Measurements from ENCODE around the gene SIDT2. TPM values are rescaled to one million over a fixed set of nuclear protein-coding genes. Genes with fewer than 3 reads are reported as not detected.
A peak's percentile ranks its signal among the peaks of the same experiment; 100 is the strongest.

The SIDT2 gene
- total and polyA plus RNA-seq, 8 donors, result 47.4 to 153 (median 82.5) TPM

- 53 to 60% methylated on average over 10 of the region's 10 CpGs for WGBS, 2 donors
- Histone ChIP-seq H3K4me3 (peak overlapping the region in 3 of 4 donors; percentile 82 to 99 (median 86)), H3K27me3 (no peaks in the 10 kb centered on the region), H3K4me1 (peaks cover 0 to 26% (median 3%) of the 10 kb centered on the region in 3 donors), H3K9me3 (no peaks in the 10 kb centered on the region), H3K27ac (peak overlapping the region; percentile 92 to 98 (median 94)), H3K36me3 (peaks cover 0 to 8% (median 4%) of the 10 kb centered on the region in 3 donors)
- no peak for FAIRE-seq
- intact Hi-C loops (cut with DNase I), result no loop called here
- DNase-seq, result peak in 1 of 6 donors; percentile 27
- no peak for ATAC-seq
- TF ChIP-seq CTCF (IDR thresholded peaks at IDR 0.05), result no peak
Measured at GRCh38 chr11:117177534-117178209, 871 bp upstream of the SIDT2 start.

- WGBS, 2 donors, result 0 to 1% methylated on average over 33 to 39 of the region's 39 CpGs
- intact Hi-C loops (cut with DNase I), result no loop called here
- H3K27me3 ChIP-seq, result no peaks in the 10 kb centered on the region
- FAIRE-seq (no peak), DNase-seq (peak in 5 of 6 donors; percentile 46 to 86 (median 68)), ATAC-seq (peak; percentile 36 to 61 (median 48))
- peak overlapping the region; percentile 82 to 99 (median 88) for H3K4me3 ChIP-seq
- H3K27ac ChIP-seq, result peak overlapping the region; percentile 92 to 98 (median 94)
- H3K4me1 ChIP-seq, result peaks cover 8 to 32% (median 8%) of the 10 kb centered on the region in 3 donors
- H3K36me3 ChIP-seq, result peaks cover 0 to 10% (median 4%) of the 10 kb centered on the region in 3 donors
- H3K9me3 ChIP-seq, result no peaks in the 10 kb centered on the region
- no peak for TF ChIP-seq CTCF (IDR thresholded peaks at IDR 0.05)
Measured at GRCh38 chr11:117179048-117179999, 781 bp downstream of the SIDT2 start.

- Histone ChIP-seq H3K36me3 (peaks cover 0 to 10% (median 4%) of the 10 kb centered on the region in 3 donors), H3K4me1 (peaks cover 8 to 36% (median 12%) of the 10 kb centered on the region in 3 donors), H3K9me3 (no peaks in the 10 kb centered on the region), H3K27ac (peak overlapping the region; percentile 92 to 98 (median 94)), H3K4me3 (peak overlapping the region; percentile 82 to 99 (median 88)), H3K27me3 (no peaks in the 10 kb centered on the region)
- no peak for TF ChIP-seq CTCF (IDR thresholded peaks at IDR 0.05)
- WGBS, 2 donors, result 21 to 29% methylated on average over 4 of the region's 4 CpGs
- peak in 1 of 6 donors; percentile 15 for DNase-seq
- ATAC-seq, result peak in 1 of 4 donors; percentile 5
- no peak for FAIRE-seq
- intact Hi-C loops (cut with DNase I), result loop anchor here in 1 of 3 donors (5.0 kb wide), 1 partner anchor 42 kb away; no protein-coding TSS in a partner anchor
Measured at GRCh38 chr11:117180020-117180419, 1.5 kb downstream of the SIDT2 start.

- Histone ChIP-seq H3K36me3 (peaks cover 0 to 10% (median 4%) of the 10 kb centered on the region in 3 donors), H3K27me3 (no peaks in the 10 kb centered on the region), H3K4me3 (peak overlapping the region in 2 of 4 donors; percentile 82 to 86), H3K9me3 (no peaks in the 10 kb centered on the region), H3K4me1 (peaks cover 8 to 36% (median 18%) of the 10 kb centered on the region in 3 donors), H3K27ac (peak overlapping the region in 3 of 4 donors; percentile 7 to 98 (median 92))
- DNase-seq (peak; percentile 81 to 92 (median 84)), FAIRE-seq (no peak), ATAC-seq (peak; percentile 43 to 62 (median 60))
- WGBS, 2 donors, result 31 to 36% methylated on average over 21 to 22 of the region's 22 CpGs
- intact Hi-C loops (cut with DNase I), result loop anchor here in 1 of 3 donors (5.0 kb wide), 1 partner anchor 41 kb away; no protein-coding TSS in a partner anchor
- TF ChIP-seq CTCF (IDR thresholded peaks at IDR 0.05), result peak; percentile 29 to 56 (median 48)
Measured at GRCh38 chr11:117180661-117181585, 2.4 kb downstream of the SIDT2 start.
